ENCODE data around the gene SLC35F1. TPM values are rescaled to one million over a fixed set of nuclear protein-coding genes. Genes with fewer than 3 reads are reported as not detected.

SLC35F1 gene
- total and polyA plus RNA-seq, 2 experiments from 2014 or later, result not detected

- in situ Hi-C loops (cut with MboI), result no loop called here
- Histone ChIP-seq H3K9me3 (ENCODE audit: low read depth) (no peaks in the 10 kb centered on the region), H3K4me1 (ENCODE audit: insufficient read depth) (no peaks in the 10 kb centered on the region), H3K79me2 (ENCODE audit: insufficient read depth) (no peaks in the 10 kb centered on the region), H4K20me1 (ENCODE audit: insufficient read depth) (no peaks in the 10 kb centered on the region), H2AFZ (no peak overlapping the region; the same call in 1 of the 2 replicates), H3K27ac (no peak overlapping the region), H3K4me2 (ENCODE audit: unreplicated experiment) (no peak overlapping the region), H3K9me2 (ENCODE audit: insufficient read depth) (no peaks in the 10 kb centered on the region), H3K9ac (no peak overlapping the region), H3K27me3 (replicated peaks; ENCODE audit: insufficient read depth) (no peaks in the 10 kb centered on the region), H3F3A (ENCODE audit: insufficient read depth) (no peaks in the 10 kb centered on the region), H3K4me3 (no peak overlapping the region), H3K36me3 (ENCODE audit: low read depth) (no peaks in the 10 kb centered on the region)
- no peak for TF ChIP-seq EZH2phosphoT487 (IDR thresholded peaks at IDR 0.05; ENCODE audit: insufficient read depth, low read depth)
- TF ChIP-seq EZH2 (IDR thresholded peaks at IDR 0.05; ENCODE audit: insufficient read depth, poor library complexity, severe bottlenecking), result no peak
- WGBS, 2 experiments (ENCODE audit: low coverage in 1 of 2, low lambda C conversion rate in 2 of 2, missing lambda C conversion rate in 2 of 2), result 53 to 60% methylated on average over 8 of the region's 8 CpGs
- no peak for DNase-seq
These were observed 400.5 kb downstream of the SLC35F1 start for GRCh38 chr6:118307581-118307980.

- Histone ChIP-seq H3K27ac (no peak overlapping the region), H2AFZ (no peak overlapping the region), H3K27me3 (replicated peaks; ENCODE audit: insufficient read depth) (no peaks in the 10 kb centered on the region), H3K9me3 (ENCODE audit: low read depth) (no peaks in the 10 kb centered on the region), H3K9ac (no peak overlapping the region), H3K9me2 (ENCODE audit: insufficient read depth) (no peaks in the 10 kb centered on the region), H3F3A (ENCODE audit: insufficient read depth) (no peaks in the 10 kb centered on the region), H4K20me1 (ENCODE audit: insufficient read depth) (no peaks in the 10 kb centered on the region), H3K4me2 (ENCODE audit: unreplicated experiment) (no peak overlapping the region), H3K79me2 (ENCODE audit: insufficient read depth) (no peaks in the 10 kb centered on the region), H3K4me3 (no peak overlapping the region), H3K36me3 (ENCODE audit: low read depth) (no peaks in the 10 kb centered on the region), H3K4me1 (ENCODE audit: insufficient read depth) (no peaks in the 10 kb centered on the region)
- TF ChIP-seq EZH2 (IDR thresholded peaks at IDR 0.05; ENCODE audit: insufficient read depth, poor library complexity, severe bottlenecking), result no peak
- TF ChIP-seq EZH2phosphoT487 (IDR thresholded peaks at IDR 0.05; ENCODE audit: insufficient read depth, low read depth), result no peak
- WGBS, 2 experiments (ENCODE audit: low coverage in 1 of 2, low lambda C conversion rate in 2 of 2, missing lambda C conversion rate in 2 of 2), result 48 to 58% methylated on average over 2 of the region's 2 CpGs
- DNase-seq, result no peak
- in situ Hi-C loops (cut with MboI), result no loop called here
These were observed 402.5 kb downstream of the SLC35F1 start for GRCh38 chr6:118309337-118310093.

GRCh38 chr6:118313208-118313607 lies 406.1 kb downstream of the SLC35F1 start:
- in situ Hi-C loops (cut with MboI), result no loop called here
- H3K27me3 ChIP-seq (replicated peaks; ENCODE audit: insufficient read depth), result no peaks in the 10 kb centered on the region
- H3K4me1 ChIP-seq (ENCODE audit: insufficient read depth), result no peaks in the 10 kb centered on the region
- H2AFZ ChIP-seq, result no peak overlapping the region
- no peak for DNase-seq
- TF ChIP-seq EZH2phosphoT487 (IDR thresholded peaks at IDR 0.05; ENCODE audit: insufficient read depth, low read depth), result no peak
- TF ChIP-seq EZH2 (IDR thresholded peaks at IDR 0.05; ENCODE audit: insufficient read depth, poor library complexity, severe bottlenecking), result no peak
- H3K4me2 ChIP-seq (ENCODE audit: unreplicated experiment), result no peak overlapping the region
- H3K36me3 ChIP-seq (ENCODE audit: low read depth), result no peaks in the 10 kb centered on the region
- H3F3A ChIP-seq (ENCODE audit: insufficient read depth), result no peaks in the 10 kb centered on the region
- H3K9me3 ChIP-seq (ENCODE audit: low read depth), result no peaks in the 10 kb centered on the region
- no peaks in the 10 kb centered on the region for H4K20me1 ChIP-seq (ENCODE audit: insufficient read depth)
- H3K9me2 ChIP-seq (ENCODE audit: insufficient read depth), result no peaks in the 10 kb centered on the region
- no peak overlapping the region for H3K4me3 ChIP-seq
- H3K27ac ChIP-seq, result no peak overlapping the region
- H3K79me2 ChIP-seq (ENCODE audit: insufficient read depth), result no peaks in the 10 kb centered on the region
- WGBS, 2 experiments (ENCODE audit: low coverage in 1 of 2, low lambda C conversion rate in 2 of 2, missing lambda C conversion rate in 2 of 2), result 73 to 79% methylated on average over 3 of the region's 3 CpGs
- no peak overlapping the region for H3K9ac ChIP-seq

GRCh38 chr6:118313762-118314161 lies 406.7 kb downstream of the SLC35F1 start:
- H2AFZ ChIP-seq, result no peak overlapping the region
- H3K4me1 ChIP-seq (ENCODE audit: insufficient read depth), result no peaks in the 10 kb centered on the region
- no peaks in the 10 kb centered on the region for H3K9me2 ChIP-seq (ENCODE audit: insufficient read depth)
- no peaks in the 10 kb centered on the region for H3K9me3 ChIP-seq (ENCODE audit: low read depth)
- H3K27ac ChIP-seq, result no peak overlapping the region
- H4K20me1 ChIP-seq (ENCODE audit: insufficient read depth), result no peaks in the 10 kb centered on the region
- 61 to 74% methylated on average over 3 of the region's 3 CpGs for WGBS, 2 experiments (ENCODE audit: low coverage in 1 of 2, low lambda C conversion rate in 2 of 2, missing lambda C conversion rate in 2 of 2)
- no peaks in the 10 kb centered on the region for H3F3A ChIP-seq (ENCODE audit: insufficient read depth)
- H3K9ac ChIP-seq, result no peak overlapping the region
- H3K79me2 ChIP-seq (ENCODE audit: insufficient read depth), result no peaks in the 10 kb centered on the region
- H3K36me3 ChIP-seq (ENCODE audit: low read depth), result no peaks in the 10 kb centered on the region
- H3K27me3 ChIP-seq (replicated peaks; ENCODE audit: insufficient read depth), result no peaks in the 10 kb centered on the region
- in situ Hi-C loops (cut with MboI), result no loop called here
- no peak for TF ChIP-seq EZH2 (IDR thresholded peaks at IDR 0.05; ENCODE audit: insufficient read depth, poor library complexity, severe bottlenecking)
- H3K4me2 ChIP-seq (ENCODE audit: unreplicated experiment), result no peak overlapping the region
- H3K4me3 ChIP-seq, result no peak overlapping the region
- DNase-seq, result no peak
